PC-9 (cell line): ENCODE results near the gene ITFG1.

Source experiments
- CTCF ChIP-seq: fragments of 200-600 bp; sonication (generic); conservative IDR thresholded peaks from 2 replicates; pipeline ENCODE4 v1.6.1; 2017; ENCODE audit warnings: mixed run types, antibody characterized with exemption, mild to moderate bottlenecking, moderate library complexity
- EZH2 ChIP-seq: fragments of 200-600 bp; sonication (generic); IDR thresholded peaks from 2 replicates; pipeline ENCODE4 v1.8.0; 2017; ENCODE audit warnings: antibody characterized with exemption, low read depth

GRCh38 chr16:47250983-47251382 is 209.9 kb downstream of the ITFG1 start:
- TF ChIP-seq CTCF, result no peak
- TF ChIP-seq EZH2, result no peak
